ENCODE measurements around the gene CIT. TPM values are rescaled to one million over a fixed set of nuclear protein-coding genes. Genes with fewer than 3 reads are reported as not detected.

Gene CIT
- total and polyA plus RNA-seq, 2 donors (not counting 3 experiments of a cell fraction or from before 2014, with no cell fraction given): 13.3 to 61.8 TPM

GRCh38 chr12:119661882-119662281 is 215.2 kb downstream of the CIT start:
- Histone ChIP-seq H3K36me3 (ENCODE audit: control insufficient read depth in 2 of 2, extremely low read depth in 1 of 2, insufficient read depth in 2 of 2, low read length in 2 of 2) (no peaks in the 10 kb centered on the region), H3K4me1 (ENCODE audit: control insufficient read depth, extremely low read depth, insufficient read depth, low read length) (peaks cover 7% of the 10 kb centered on the region), H3K4me3 (replicated peaks in 1 of 3; ENCODE audit: insufficient read depth in 1 of 3, low read depth in 1 of 3, low read length in 3 of 3) (no peak overlapping the region), H2AFZ (ENCODE audit: low read depth, low read length) (no peak overlapping the region), H3K9me1 (replicated peaks; ENCODE audit: control insufficient read depth, extremely low read depth, insufficient read depth, low read length) (no peaks in the 10 kb centered on the region), H3K9me3 (replicated peaks; ENCODE audit: control insufficient read depth, insufficient read depth, low read length) (no peaks in the 10 kb centered on the region), H4K20me1 (replicated peaks; ENCODE audit: control insufficient read depth, extremely low read depth, insufficient read depth, low read length) (no peaks in the 10 kb centered on the region), H3K4me2 (ENCODE audit: insufficient read depth, low read length) (no peak overlapping the region), H3K79me2 (ENCODE audit: control insufficient read depth, insufficient read depth, low read length) (no peaks in the 10 kb centered on the region), H3K27me3 (ENCODE audit: control insufficient read depth in 2 of 2, insufficient read depth in 2 of 2, low read length in 2 of 2) (peaks cover 1 to 6% of the 10 kb centered on the region in 2 experiments), H3K27ac (ENCODE audit: insufficient read depth, low read depth, low read length) (no peak overlapping the region), H3K9ac (replicated peaks; ENCODE audit: extremely low read depth, insufficient read depth, low read length) (no peak overlapping the region)
- dilution Hi-C loops (cut with MboI; ENCODE audit: extremely low pct_ligation_motif_present, low sequenced_read_pairs) (no loop called here), intact Hi-C loops (cut with micrococcal nuclease) (loop anchor here (10.0 kb wide), 1 partner anchor 1257 kb away; no protein-coding TSS in a partner anchor)
- no TSS peak for BruUV-seq (replicated peaks)
- ChIA-PET POLR2A (no interaction called here), CTCF (interaction anchor here (0.7 to 2.4 kb wide), 6 partner anchors 10 to 425 kb away, joined by 3 to 11 read pairs (median 4); no protein-coding TSS in a partner anchor)
- FAIRE-seq (no peak), DNase-seq (ENCODE audit: low read depth, low spot score) (no peak)
- no peak for TF ChIP-seq POLR2AphosphoS5 (IDR thresholded peaks at IDR 0.05; ENCODE audit: insufficient read depth, low read depth, low read length)
- TF ChIP-seq POLR2A (IDR thresholded peaks at IDR 0.05; ENCODE audit: low read depth, low read length): no peak
- no peak for TF ChIP-seq MYC (IDR thresholded peaks at IDR 0.05; ENCODE audit: low read depth, low read length)
- no peak for TF ChIP-seq GATA2 (IDR thresholded peaks at IDR 0.05; ENCODE audit: insufficient read depth, insufficient read length, low read depth, low read length)
- no peak for TF ChIP-seq JUN (IDR thresholded peaks at IDR 0.05; ENCODE audit: borderline replicate concordance, insufficient read depth, insufficient read length, low read depth)
- TF ChIP-seq EZH2 (IDR thresholded peaks at IDR 0.05; ENCODE audit: borderline replicate concordance, low read depth, low read length, severe bottlenecking): no peak
- TF ChIP-seq, protein P1, sequence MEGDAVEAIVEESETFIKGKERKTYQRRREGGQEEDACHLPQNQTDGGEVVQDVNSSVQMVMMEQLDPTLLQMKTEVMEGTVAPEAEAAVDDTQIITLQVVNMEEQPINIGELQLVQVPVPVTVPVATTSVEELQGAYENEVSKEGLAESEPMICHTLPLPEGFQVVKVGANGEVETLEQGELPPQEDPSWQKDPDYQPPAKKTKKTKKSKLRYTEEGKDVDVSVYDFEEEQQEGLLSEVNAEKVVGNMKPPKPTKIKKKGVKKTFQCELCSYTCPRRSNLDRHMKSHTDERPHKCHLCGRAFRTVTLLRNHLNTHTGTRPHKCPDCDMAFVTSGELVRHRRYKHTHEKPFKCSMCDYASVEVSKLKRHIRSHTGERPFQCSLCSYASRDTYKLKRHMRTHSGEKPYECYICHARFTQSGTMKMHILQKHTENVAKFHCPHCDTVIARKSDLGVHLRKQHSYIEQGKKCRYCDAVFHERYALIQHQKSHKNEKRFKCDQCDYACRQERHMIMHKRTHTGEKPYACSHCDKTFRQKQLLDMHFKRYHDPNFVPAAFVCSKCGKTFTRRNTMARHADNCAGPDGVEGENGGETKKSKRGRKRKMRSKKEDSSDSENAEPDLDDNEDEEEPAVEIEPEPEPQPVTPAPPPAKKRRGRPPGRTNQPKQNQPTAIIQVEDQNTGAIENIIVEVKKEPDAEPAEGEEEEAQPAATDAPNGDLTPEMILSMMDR (IDR thresholded peaks at IDR 0.05; ENCODE audit: extremely low read depth in 1 of 2, insufficient read depth in 1 of 2, low read depth in 1 of 2, low read length in 2 of 2): no peak
- TF ChIP-seq, protein P2, sequence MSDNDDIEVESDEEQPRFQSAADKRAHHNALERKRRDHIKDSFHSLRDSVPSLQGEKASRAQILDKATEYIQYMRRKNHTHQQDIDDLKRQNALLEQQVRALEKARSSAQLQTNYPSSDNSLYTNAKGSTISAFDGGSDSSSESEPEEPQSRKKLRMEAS (IDR thresholded peaks at IDR 0.05; ENCODE audit: insufficient read depth, insufficient read length): no peak
- no peak for TF ChIP-seq FOS (IDR thresholded peaks at IDR 0.05; ENCODE audit: borderline replicate concordance, insufficient read depth, low read length)
